WTC11 (cell line): ENCODE results near the gene SLC5A3. TPM values are rescaled to one million over a fixed set of nuclear protein-coding genes. Genes with fewer than 3 reads are reported as not detected.

Source experiments
- ATAC-seq: fragments of 200-7000 bp; cut with Tn5 transposase; 2 replicates; pipeline ENCODE4 v1.10.0; 2021; ENCODE audit warnings: mild to moderate bottlenecking, moderate library complexity
- CTCF ChIA-PET: fragments of 300-600 bp; sonication (Branson Sonifier 250); formaldehyde crosslinking; loops from one replicate; lab custom pipeline; 2021; ENCODE audit warnings: antibody characterized with exemption; lab: Charles Lee
- POLR2A ChIA-PET: fragments of 350-600 bp; sonication (Branson Sonifier 250); formaldehyde crosslinking; loops from one replicate; lab custom pipeline; 2021; ENCODE audit warnings: antibody characterized with exemption; lab: Charles Lee
- DNase-seq: peaks from one replicate; pipeline ENCODE4 v3.0.0; 2021; ENCODE audit warnings: low spot score
- H3K27ac Mint-ChIP-seq: 2 replicates; pipeline ENCODE4 v1.8.0; 2021; ENCODE audit warnings: mixed read lengths
- H3K27me3 Mint-ChIP-seq: 2 replicates; pipeline ENCODE4 v1.8.0; 2021; ENCODE audit warnings: low read depth, mild to moderate bottlenecking, moderate library complexity, mixed read lengths
- H3K36me3 Mint-ChIP-seq: 2 replicates; pipeline ENCODE4 v1.8.0; 2021; ENCODE audit warnings: mixed read lengths
- H3K4me1 Mint-ChIP-seq: 2 replicates; pipeline ENCODE4 v1.8.0; 2022; ENCODE audit warnings: mixed read lengths
- H3K4me3 Mint-ChIP-seq: 2 replicates; pipeline ENCODE4 v1.8.0; 2021; ENCODE audit warnings: mild to moderate bottlenecking, moderate library complexity, mixed read lengths
- H3K9me3 Mint-ChIP-seq: 2 replicates; pipeline ENCODE4 v1.8.0; 2021; ENCODE audit warnings: mixed read lengths
- ATF2 ChIP-seq: sonication (generic); formaldehyde crosslinking; IDR thresholded peaks from 2 replicates; pipeline ENCODE4 v1.8.1; 2022; ENCODE audit warnings: low read depth, missing genetic modification reagents, borderline replicate concordance
- ESRRA ChIP-seq: sonication (generic); formaldehyde crosslinking; IDR thresholded peaks from 2 replicates; pipeline ENCODE4 v1.8.1; 2022; ENCODE audit warnings: mild to moderate bottlenecking, missing genetic modification reagents, borderline replicate concordance
- FOXK1 ChIP-seq: sonication (generic); formaldehyde crosslinking; IDR thresholded peaks from 2 replicates; pipeline ENCODE4 v1.8.0; 2022; ENCODE audit warnings: mild to moderate bottlenecking, moderate library complexity, missing genetic modification reagents
- IRF1 ChIP-seq: sonication (generic); formaldehyde crosslinking; IDR thresholded peaks from 2 replicates; pipeline ENCODE4 v1.8.0; 2023; ENCODE audit warnings: missing genetic modification reagents
- MLX ChIP-seq: sonication (generic); formaldehyde crosslinking; IDR thresholded peaks from 2 replicates; pipeline ENCODE4 v1.8.1; 2023; ENCODE audit warnings: mild to moderate bottlenecking, missing genetic modification reagents, moderate library complexity
- NFATC4 ChIP-seq: fragments of 250-450 bp; sonication (Bioruptor Pico); IDR thresholded peaks from 2 replicates; pipeline ENCODE4 v1.9.0; 2021; ENCODE audit warnings: mild to moderate bottlenecking
- PRDM15 ChIP-seq: sonication (generic); formaldehyde crosslinking; IDR thresholded peaks from 2 replicates; pipeline ENCODE4 v1.8.0; 2022; ENCODE audit warnings: missing genetic modification reagents
- RELA ChIP-seq: sonication (generic); formaldehyde crosslinking; IDR thresholded peaks from 2 replicates; pipeline ENCODE4 v1.8.1; 2022; ENCODE audit warnings: missing genetic modification reagents, mild to moderate bottlenecking, borderline replicate concordance
- SMAD4 ChIP-seq: sonication (generic); formaldehyde crosslinking; IDR thresholded peaks from 2 replicates; pipeline ENCODE4 v1.8.0; 2022; ENCODE audit warnings: mild to moderate bottlenecking, missing genetic modification reagents
- SP1 ChIP-seq: sonication (generic); formaldehyde crosslinking; conservative IDR thresholded peaks from 2 replicates; pipeline ENCODE4 v1.8.1; 2022; ENCODE audit warnings: missing genetic modification reagents
- ZBTB21 ChIP-seq: sonication (generic); formaldehyde crosslinking; IDR thresholded peaks from 2 replicates; pipeline ENCODE4 v1.8.1; 2023; ENCODE audit warnings: mild to moderate bottlenecking, missing genetic modification reagents, borderline replicate concordance
- ZNF281 ChIP-seq: sonication (generic); formaldehyde crosslinking; IDR thresholded peaks from 2 replicates; pipeline ENCODE4 v1.8.0; 2023; ENCODE audit warnings: mild to moderate bottlenecking, missing genetic modification reagents
- ZNF317 ChIP-seq: sonication (generic); formaldehyde crosslinking; IDR thresholded peaks from 2 replicates; pipeline ENCODE4 v1.8.1; 2023; ENCODE audit warnings: low read depth, mild to moderate bottlenecking, moderate library complexity, missing genetic modification reagents, borderline replicate concordance
- ZNF416 ChIP-seq: fragments of 250-450 bp; sonication (Bioruptor Pico); IDR thresholded peaks from 2 replicates; pipeline ENCODE4 v1.9.0; 2021; ENCODE audit warnings: mild to moderate bottlenecking, inconsistent platforms
- total RNA-seq: library from RNA; stranded (reverse); gene quantifications from 3 replicates; pipeline ENCODE4 v1.2.3, GENCODE V29; 2021

The SLC5A3 gene
- total RNA-seq, 1 experiment from 2014 or later: 14.8 TPM

DNA sequence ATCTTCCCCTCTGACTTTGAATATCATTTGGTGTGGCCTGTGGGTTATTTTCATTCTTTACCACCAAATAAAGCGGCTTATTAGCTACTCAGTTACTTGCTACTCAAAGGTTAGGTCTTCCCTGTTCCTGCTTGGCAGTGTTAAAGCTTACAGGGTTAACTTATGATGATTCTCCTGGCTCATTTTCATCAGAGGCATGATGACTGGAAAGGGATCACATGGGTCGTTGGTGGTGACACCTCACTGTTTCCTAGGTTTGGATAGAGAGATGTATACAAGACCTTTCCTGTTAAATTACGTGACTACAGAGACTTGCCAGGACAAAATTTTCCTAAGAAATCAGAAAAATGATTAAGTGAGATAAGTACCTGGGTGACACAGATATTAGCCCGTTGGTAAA is 27.4 kb downstream of the SLC5A3 start (continued):
- TF ChIP-seq IRF1 (CRISPR knock-in tag): no peak
- TF ChIP-seq FOXK1 (CRISPR knock-in tag): no peak
- no peak for TF ChIP-seq SP1 (CRISPR knock-in tag)
- no peak for TF ChIP-seq NFATC4 (CRISPR knock-in tag)
- no peak for TF ChIP-seq ZNF317
- no peak for TF ChIP-seq RELA (CRISPR knock-in tag)
- no peak for TF ChIP-seq ZBTB21

GRCh38 chr21:34105947-34106541 is 32.7 kb downstream of the SLC5A3 start:
- CTCF ChIA-PET: no interaction called here

More at GRCh38 chr21:34105947-34106541, 32.7 kb downstream of the SLC5A3 start:
- POLR2A ChIA-PET: no interaction called here
- Mint-ChIP-seq H3K9me3 (no peaks in the 10 kb centered on the region), H3K4me3 (no peak overlapping the region), H3K4me1 (peaks cover 43% of the 10 kb centered on the region), H3K27ac (no peak overlapping the region), H3K27me3 (no peaks in the 10 kb centered on the region), H3K36me3 (no peaks in the 10 kb centered on the region)
- TF ChIP-seq ZNF416 (CRISPR knock-in tag) (no peak), SMAD4 (CRISPR knock-in tag) (no peak), ATF2 (CRISPR knock-in tag) (no peak), ESRRA (CRISPR knock-in tag) (no peak), MLX (CRISPR knock-in tag) (no peak), ZNF281 (CRISPR knock-in tag) (no peak), PRDM15 (CRISPR knock-in tag) (no peak)
- ATAC-seq (no peak), DNase-seq (no peak)
